ENCODE results near the gene NCAPG2.

- TF ChIP-seq, protein P1, sequence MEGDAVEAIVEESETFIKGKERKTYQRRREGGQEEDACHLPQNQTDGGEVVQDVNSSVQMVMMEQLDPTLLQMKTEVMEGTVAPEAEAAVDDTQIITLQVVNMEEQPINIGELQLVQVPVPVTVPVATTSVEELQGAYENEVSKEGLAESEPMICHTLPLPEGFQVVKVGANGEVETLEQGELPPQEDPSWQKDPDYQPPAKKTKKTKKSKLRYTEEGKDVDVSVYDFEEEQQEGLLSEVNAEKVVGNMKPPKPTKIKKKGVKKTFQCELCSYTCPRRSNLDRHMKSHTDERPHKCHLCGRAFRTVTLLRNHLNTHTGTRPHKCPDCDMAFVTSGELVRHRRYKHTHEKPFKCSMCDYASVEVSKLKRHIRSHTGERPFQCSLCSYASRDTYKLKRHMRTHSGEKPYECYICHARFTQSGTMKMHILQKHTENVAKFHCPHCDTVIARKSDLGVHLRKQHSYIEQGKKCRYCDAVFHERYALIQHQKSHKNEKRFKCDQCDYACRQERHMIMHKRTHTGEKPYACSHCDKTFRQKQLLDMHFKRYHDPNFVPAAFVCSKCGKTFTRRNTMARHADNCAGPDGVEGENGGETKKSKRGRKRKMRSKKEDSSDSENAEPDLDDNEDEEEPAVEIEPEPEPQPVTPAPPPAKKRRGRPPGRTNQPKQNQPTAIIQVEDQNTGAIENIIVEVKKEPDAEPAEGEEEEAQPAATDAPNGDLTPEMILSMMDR (conservative IDR thresholded peaks at IDR 0.05) = no peak
- TF ChIP-seq EZH2 (IDR thresholded peaks at IDR 0.05; ENCODE audit: low read depth) = no peak
Observed at GRCh38 chr7:158687406-158687805, 17.2 kb downstream of the NCAPG2 start.
